SK-N-SH (cell line): ENCODE measurements around the gene CACNA1D.

Experiments used
- CHD2 ChIP-seq: fragments of 150-350 bp; IDR thresholded peaks from 2 replicates; pipeline ENCODE4 v1.6.1; 2018; ENCODE audit warnings: low read length; ENCODE audit not compliant: partially characterized antibody
- POLR2AphosphoS5 ChIP-seq: IDR thresholded peaks from 2 replicates; pipeline ENCODE4 v1.6.1; 2012; ENCODE audit warnings: low read depth, low read length
- RAD21 ChIP-seq: IDR thresholded peaks from 2 replicates; pipeline ENCODE4 v1.6.1; 2012; ENCODE audit warnings: mild to moderate bottlenecking, low read length
- YY1 ChIP-seq: IDR thresholded peaks from 2 replicates; pipeline ENCODE4 v1.4.0; 2012; ENCODE audit warnings: low read depth, mild to moderate bottlenecking
- TF ChIP-seq, protein P1 (sequence below): fragments of 200-600 bp; sonication (generic); IDR thresholded peaks from 2 replicates; pipeline ENCODE4 v1.6.1; 2017; ENCODE audit warnings: antibody characterized with exemption, mild to moderate bottlenecking, moderate library complexity
- TF ChIP-seq, protein P2 (sequence below): IDR thresholded peaks from 2 replicates; pipeline ENCODE4 v1.4.0; 2012; ENCODE audit warnings: low read depth

DNA sequence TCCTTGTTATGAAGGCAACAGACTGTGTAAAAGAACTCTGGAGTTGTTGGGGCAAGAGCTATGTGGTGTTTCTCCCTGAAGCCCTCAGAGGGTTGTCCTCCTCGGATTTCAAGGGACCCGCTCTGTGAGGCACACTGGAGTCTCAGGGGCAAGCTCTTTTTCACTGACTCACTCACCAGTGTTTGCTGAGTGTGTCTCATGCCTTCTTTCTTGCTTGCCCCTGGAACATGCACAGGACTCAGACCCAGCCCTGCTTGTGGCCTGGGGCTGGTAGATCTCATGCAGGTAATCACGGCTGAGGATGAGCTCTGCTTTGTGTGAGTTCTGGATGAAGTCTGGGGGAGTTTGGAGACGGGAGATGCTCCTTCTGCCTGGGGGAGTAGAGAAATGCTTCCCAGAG lies 93.7 kb downstream of the CACNA1D start:
- TF ChIP-seq CHD2 (no peak), RAD21 (no peak), POLR2AphosphoS5 (no peak), YY1 (no peak)
- TF ChIP-seq, protein P1, sequence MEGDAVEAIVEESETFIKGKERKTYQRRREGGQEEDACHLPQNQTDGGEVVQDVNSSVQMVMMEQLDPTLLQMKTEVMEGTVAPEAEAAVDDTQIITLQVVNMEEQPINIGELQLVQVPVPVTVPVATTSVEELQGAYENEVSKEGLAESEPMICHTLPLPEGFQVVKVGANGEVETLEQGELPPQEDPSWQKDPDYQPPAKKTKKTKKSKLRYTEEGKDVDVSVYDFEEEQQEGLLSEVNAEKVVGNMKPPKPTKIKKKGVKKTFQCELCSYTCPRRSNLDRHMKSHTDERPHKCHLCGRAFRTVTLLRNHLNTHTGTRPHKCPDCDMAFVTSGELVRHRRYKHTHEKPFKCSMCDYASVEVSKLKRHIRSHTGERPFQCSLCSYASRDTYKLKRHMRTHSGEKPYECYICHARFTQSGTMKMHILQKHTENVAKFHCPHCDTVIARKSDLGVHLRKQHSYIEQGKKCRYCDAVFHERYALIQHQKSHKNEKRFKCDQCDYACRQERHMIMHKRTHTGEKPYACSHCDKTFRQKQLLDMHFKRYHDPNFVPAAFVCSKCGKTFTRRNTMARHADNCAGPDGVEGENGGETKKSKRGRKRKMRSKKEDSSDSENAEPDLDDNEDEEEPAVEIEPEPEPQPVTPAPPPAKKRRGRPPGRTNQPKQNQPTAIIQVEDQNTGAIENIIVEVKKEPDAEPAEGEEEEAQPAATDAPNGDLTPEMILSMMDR = no peak
- TF ChIP-seq, protein P2, sequence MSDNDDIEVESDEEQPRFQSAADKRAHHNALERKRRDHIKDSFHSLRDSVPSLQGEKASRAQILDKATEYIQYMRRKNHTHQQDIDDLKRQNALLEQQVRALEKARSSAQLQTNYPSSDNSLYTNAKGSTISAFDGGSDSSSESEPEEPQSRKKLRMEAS = no peak
